ENCODE data around the gene LGALS16.

- TF ChIP-seq SUZ12 (IDR thresholded peaks at IDR 0.05; ENCODE audit: extremely low read depth, insufficient read depth, insufficient read length) (no peak), ZNF274 (IDR thresholded peaks at IDR 0.05; ENCODE audit: low read depth, low read length) (no peak), YY1 (IDR thresholded peaks at IDR 0.05; ENCODE audit: insufficient read depth, insufficient read length) (no peak)
These were observed 28.6 kb downstream of the LGALS16 start for GRCh38 chr19:39684267-39684666.
